IPS DF 6.9 (cell line): Measurements from ENCODE around the gene SPTLC2.
"Not testable (repeated sequence)": the region's sequence is repeated elsewhere in the genome, so short reads cannot be mapped to it uniquely, and the experiment has no call there.

Experiments
- DNase-seq: peaks from one replicate; pipeline ENCODE4 v3.0.0-alpha.2; 2013; ENCODE audit warnings: low read depth, low spot score
- H3K27ac ChIP-seq: one replicate; pipeline ENCODE4 v1.5.1; 2013; ENCODE audit warnings: low read length, control low read depth
- H3K27me3 ChIP-seq: 2 replicates; pipeline ENCODE4 v1.6.1; 2013; ENCODE audit warnings: mild to moderate bottlenecking, low read length; ENCODE audit not compliant: control insufficient read depth, insufficient read depth
- H3K36me3 ChIP-seq: 2 replicates; pipeline ENCODE4 v1.6.1; 2013; ENCODE audit warnings: low read length; ENCODE audit not compliant: control insufficient read depth, insufficient read depth
- H3K4me1 ChIP-seq: 2 replicates; pipeline ENCODE4 v1.6.1; 2013; ENCODE audit warnings: low read length; ENCODE audit not compliant: control insufficient read depth, insufficient read depth
- H3K4me3 ChIP-seq: 2 replicates; pipeline ENCODE4 v1.5.1; 2013; ENCODE audit warnings: mild to moderate bottlenecking, low read length
- H3K9me3 ChIP-seq: 2 replicates; pipeline ENCODE4 v1.6.1; 2013; ENCODE audit warnings: low read length, inconsistent platforms; ENCODE audit not compliant: control insufficient read depth, insufficient read depth
- WGBS: extraction: QIAGEN DNeasy Blood & Tissue Kit; methylation state at CpG from one replicate; pipeline ENCODE4 v1.1.7; 2013; ENCODE audit warnings: mixed read lengths, missing lambda C conversion rate; ENCODE audit not compliant: insufficient read length, insufficient coverage; 5-methylcytosine and 5-hydroxymethylcytosine counted together

SPTLC2 gene

GRCh38 chr14:77554816-77555599, 61.4 kb downstream of the SPTLC2 start:
- Histone ChIP-seq H3K4me3 (no peak overlapping the region), H3K27ac (no peak overlapping the region), H3K4me1 (no peaks in the 10 kb centered on the region), H3K36me3 (no peaks in the 10 kb centered on the region; the same call in 1 of the 2 replicates), H3K9me3 (no peaks in the 10 kb centered on the region), H3K27me3 (no peaks in the 10 kb centered on the region)
- no peak for DNase-seq
- WGBS, result 100% methylated on average over 1 of the region's 9 CpGs

GRCh38 chr14:77554207-77554606, 62.2 kb downstream of the SPTLC2 start:
- Histone ChIP-seq H3K4me3 (no peak overlapping the region), H3K9me3 (no peaks in the 10 kb centered on the region), H3K36me3 (no peaks in the 10 kb centered on the region; the same call in 1 of the 2 replicates), H3K27me3 (no peaks in the 10 kb centered on the region), H3K27ac (no peak overlapping the region), H3K4me1 (no peaks in the 10 kb centered on the region)
- 100% methylated on average over 1 of the region's 5 CpGs for WGBS
- no peak for DNase-seq

GRCh38 chr14:77549451-77549850, 67.0 kb downstream of the SPTLC2 start:
- WGBS, result no CpG with 5 or more reads among the region's 1 CpG
- no peaks in the 10 kb centered on the region; the same call in 1 of the 2 replicates for H3K36me3 ChIP-seq

GRCh38 chr14:77547512-77548180, 68.8 kb downstream of the SPTLC2 start:
- Histone ChIP-seq H3K4me3 (no peak overlapping the region), H3K9me3 (no peaks in the 10 kb centered on the region), H3K4me1 (no peaks in the 10 kb centered on the region), H3K27ac (no peak overlapping the region), H3K27me3 (no peaks in the 10 kb centered on the region), H3K36me3 (no peaks in the 10 kb centered on the region; the same call in 1 of the 2 replicates)
- no peak for DNase-seq
- WGBS, result no CpG with 5 or more reads among the region's 8 CpGs

More at GRCh38 chr14:77549451-77549850, 67.0 kb downstream of the SPTLC2 start:
- Histone ChIP-seq H3K27me3 (no peaks in the 10 kb centered on the region), H3K4me1 (no peaks in the 10 kb centered on the region), H3K27ac (no peak overlapping the region), H3K4me3 (no peak overlapping the region), H3K9me3 (no peaks in the 10 kb centered on the region)
- DNase-seq, result no peak

GRCh38 chr14:77545171-77545570, 71.3 kb downstream of the SPTLC2 start:
- not testable (repeated sequence) for H3K9me3 ChIP-seq, H3K36me3 ChIP-seq, H3K27me3 ChIP-seq, H3K4me1 ChIP-seq, H3K27ac ChIP-seq, H3K4me3 ChIP-seq, DNase-seq
- WGBS, result no CpG with 5 or more reads among the region's 11 CpGs

- WGBS, result no CpG with 5 or more reads among the region's 2 CpGs
- Histone ChIP-seq H3K27ac (no peak overlapping the region), H3K9me3 (no peaks in the 10 kb centered on the region), H3K4me1 (no peaks in the 10 kb centered on the region), H3K27me3 (no peaks in the 10 kb centered on the region), H3K4me3 (no peak overlapping the region), H3K36me3 (no peaks in the 10 kb centered on the region; the same call in 1 of the 2 replicates)
- DNase-seq, result no peak
Observed at GRCh38 chr14:77544571-77544970, 71.9 kb downstream of the SPTLC2 start.

GRCh38 chr14:77543637-77544334, 72.7 kb downstream of the SPTLC2 start:
- WGBS, result no CpG with 5 or more reads among the region's 3 CpGs
- DNase-seq, result no peak
- Histone ChIP-seq H3K4me1 (no peaks in the 10 kb centered on the region), H3K27ac (no peak overlapping the region), H3K36me3 (no peaks in the 10 kb centered on the region), H3K27me3 (no peaks in the 10 kb centered on the region), H3K9me3 (no peaks in the 10 kb centered on the region), H3K4me3 (no peak overlapping the region)

- Histone ChIP-seq H3K9me3 (no peaks in the 10 kb centered on the region), H3K4me3 (no peak overlapping the region), H3K4me1 (no peaks in the 10 kb centered on the region), H3K27ac (no peak overlapping the region), H3K36me3 (no peaks in the 10 kb centered on the region), H3K27me3 (no peaks in the 10 kb centered on the region)
- no CpG with 5 or more reads among the region's 5 CpGs for WGBS
- DNase-seq, result no peak
Observed at GRCh38 chr14:77543240-77543551, 73.2 kb downstream of the SPTLC2 start.

- Histone ChIP-seq H3K27ac (no peak overlapping the region), H3K4me3 (no peak overlapping the region), H3K36me3 (no peaks in the 10 kb centered on the region), H3K4me1 (no peaks in the 10 kb centered on the region), H3K9me3 (no peaks in the 10 kb centered on the region), H3K27me3 (no peaks in the 10 kb centered on the region)
- DNase-seq, result no peak
- no CpG with 5 or more reads among the region's 11 CpGs for WGBS
Observed at GRCh38 chr14:77542421-77543239, 73.8 kb downstream of the SPTLC2 start.

GRCh38 chr14:77541905-77542304, 74.5 kb downstream of the SPTLC2 start:
- Histone ChIP-seq H3K27ac (no peak overlapping the region), H3K36me3 (no peaks in the 10 kb centered on the region), H3K27me3 (no peaks in the 10 kb centered on the region), H3K9me3 (no peaks in the 10 kb centered on the region), H3K4me3 (no peak overlapping the region), H3K4me1 (no peaks in the 10 kb centered on the region)
- WGBS, result no CpG with 5 or more reads among the region's 4 CpGs
- DNase-seq, result no peak
